H1 (cell line): ENCODE data around the gene ATP7A. TPM values are rescaled to one million over a fixed set of nuclear protein-coding genes. Genes with fewer than 3 reads are reported as not detected.

Experiments used
- CTCF ChIA-PET: fragments of 300-600 bp; sonication (Branson Sonifier 250); formaldehyde crosslinking; loops from one replicate; lab custom pipeline; 2021; ENCODE audit not compliant: partially characterized antibody; lab: Charles Lee
- POLR2A ChIA-PET: fragments of 300-600 bp; sonication (Branson Sonifier 250); formaldehyde crosslinking; loops from one replicate; lab custom pipeline; 2021; ENCODE audit warnings: inconsistent platforms; ENCODE audit not compliant: partially characterized antibody; lab: Charles Lee
- DNase-seq, 2 experiments: peaks; one replicate each; pipeline versions ENCODE4 v3.0.0 to v3.0.0-alpha.2; 2010 to 2022; ENCODE audit warnings: low spot score in 2 of 2, low read depth in 1 of 2, mixed read lengths in 1 of 2
- FAIRE-seq: peaks from 2 replicates; lab custom pipeline; 2011; peaks lifted over from hg19 to GRCh38; lab: Jason Lieb, UNC
- H2AFZ ChIP-seq: 2 replicates; pipeline ENCODE4 v1.8.1; 2012; ENCODE audit warnings: low read length, inconsistent platforms
- H2AK5ac ChIP-seq: 2 replicates; pipeline ENCODE4 v1.6.1; 2013; ENCODE audit warnings: low read depth, low read length
- H2BK120ac ChIP-seq: replicated peaks from 2 replicates; pipeline ENCODE3; 2013; ENCODE audit warnings: low read depth, low read length, inconsistent platforms
- H2BK12ac ChIP-seq: 2 replicates; pipeline ENCODE4 v1.6.1; 2013; ENCODE audit warnings: low read depth, low read length
- H2BK15ac ChIP-seq: 2 replicates; pipeline ENCODE4 v1.6.1; 2013; ENCODE audit warnings: low read length
- H2BK20ac ChIP-seq: 2 replicates; pipeline ENCODE4 v1.6.1; 2013; ENCODE audit warnings: low read length
- H2BK5ac ChIP-seq: 2 replicates; pipeline ENCODE4 v1.6.1; 2013; ENCODE audit warnings: low read depth, low read length
- H3K14ac ChIP-seq: 2 replicates; pipeline ENCODE4 v1.6.1; 2013; ENCODE audit warnings: inconsistent platforms; ENCODE audit not compliant: insufficient read length
- H3K18ac ChIP-seq: 2 replicates; pipeline ENCODE4 v1.6.1; 2013; ENCODE audit warnings: low read length; ENCODE audit errors: extremely low read depth
- H3K23ac ChIP-seq: 2 replicates; pipeline ENCODE4 v1.6.1; 2013; ENCODE audit warnings: inconsistent platforms; ENCODE audit not compliant: insufficient read length
- H3K23me2 ChIP-seq: 2 replicates; pipeline ENCODE4 v1.6.1; 2013; ENCODE audit warnings: low read depth, low read length
- H3K27ac ChIP-seq: 2 replicates; pipeline ENCODE4 v1.6.1; 2011; ENCODE audit warnings: low read depth, low read length, inconsistent platforms
- H3K27me3 ChIP-seq, 4 experiments: replicated peaks in 1 of 4; 1 replicate in 1 of 4; 2 replicates in 3 of 4; pipeline versions ENCODE4 v1.6.1 to v1.8.1; 2011 to 2013; ENCODE audit warnings: low read length in 3 of 4, mild to moderate bottlenecking in 3 of 4, inconsistent platforms in 2 of 4, mixed read lengths in 2 of 4, moderate library complexity in 1 of 4; ENCODE audit not compliant: control insufficient read depth in 3 of 4, insufficient read depth in 3 of 4; ENCODE audit errors: extremely low read depth in 1 of 4
- H3K36me3 ChIP-seq, 4 experiments: 2 replicates each; pipeline versions ENCODE4 v1.6.1 to v1.8.1; 2011 to 2013; ENCODE audit warnings: mild to moderate bottlenecking in 4 of 4, low read length in 3 of 4, moderate library complexity in 2 of 4, control low read depth in 1 of 4, inconsistent platforms in 1 of 4; ENCODE audit not compliant: insufficient read depth in 4 of 4, control insufficient read depth in 2 of 4
- H3K4ac ChIP-seq: replicated peaks from 2 replicates; pipeline ENCODE3; 2013; ENCODE audit warnings: low read length, low read depth, mixed read lengths, inconsistent platforms; ENCODE audit not compliant: insufficient read length
- H3K4me1 ChIP-seq, 4 experiments: replicated peaks in 1 of 4; 1 replicate in 1 of 4; 2 replicates in 3 of 4; pipeline versions ENCODE4 v1.6.1 to v1.8.1; 2011 to 2013; ENCODE audit warnings: low read length in 3 of 4, inconsistent platforms in 2 of 4, mixed read lengths in 1 of 4; ENCODE audit not compliant: insufficient read depth in 4 of 4, control insufficient read depth in 3 of 4
- H3K4me2 ChIP-seq, 2 experiments: 2 replicates each; pipeline versions ENCODE4 v1.6.1 to v1.8.1; 2011 to 2013; ENCODE audit warnings: low read depth in 2 of 2, low read length in 2 of 2, control low read depth in 1 of 2, inconsistent platforms in 1 of 2, mild to moderate bottlenecking in 1 of 2; ENCODE audit not compliant: insufficient read depth in 1 of 2
- H3K4me3 ChIP-seq, 4 experiments: fragments of 200-600, 300-600 bp in 1 of 4; sonication (generic), shearing (Covaris generic), sonication (Bioruptor Twin) in 1 of 4; 2 replicates each; pipeline versions ENCODE4 v1.5.1 to v1.8.1; 2011 to 2016; ENCODE audit warnings: low read length in 4 of 4, low read depth in 3 of 4, control low read depth in 2 of 4, inconsistent platforms in 2 of 4, mild to moderate bottlenecking in 2 of 4, mixed read lengths in 1 of 4, moderate library complexity in 1 of 4; ENCODE audit not compliant: insufficient read depth in 2 of 4; ENCODE audit errors: extremely low read depth in 1 of 4
- H3K56ac ChIP-seq: replicated peaks from 2 replicates; pipeline ENCODE3; 2013; ENCODE audit warnings: low read depth, mild to moderate bottlenecking, mixed read lengths, low read length, inconsistent platforms; ENCODE audit not compliant: insufficient read length
- H3K79me1 ChIP-seq: 2 replicates; pipeline ENCODE4 v1.6.1; 2013; ENCODE audit warnings: low read depth, low read length, control low read depth
- H3K79me2 ChIP-seq, 2 experiments: 2 replicates each; pipeline versions ENCODE4 v1.6.1 to v1.8.1; 2012 to 2013; ENCODE audit warnings: low read length in 2 of 2, mild to moderate bottlenecking in 2 of 2, inconsistent platforms in 1 of 2; ENCODE audit not compliant: insufficient read depth in 2 of 2, control insufficient read depth in 1 of 2
- H3K9ac ChIP-seq, 4 experiments: replicated peaks in 1 of 4; 1 replicate in 1 of 4; 2 replicates in 3 of 4; pipeline versions ENCODE4 v1.6.1 to v1.8.1; 2011 to 2013; ENCODE audit warnings: low read depth in 3 of 4, low read length in 3 of 4, control low read depth in 2 of 4, mild to moderate bottlenecking in 2 of 4, moderate library complexity in 2 of 4, inconsistent platforms in 1 of 4; ENCODE audit errors: extremely low read depth in 1 of 4
- H3K9me3 ChIP-seq, 2 experiments: 2 replicates each; pipeline versions ENCODE4 v1.6.1 to v1.8.1; 2012 to 2013; ENCODE audit warnings: mild to moderate bottlenecking in 2 of 2, moderate library complexity in 2 of 2, control low read depth in 1 of 2, inconsistent platforms in 1 of 2, low read depth in 1 of 2, low read length in 1 of 2, mixed read lengths in 1 of 2; ENCODE audit not compliant: insufficient read depth in 2 of 2
- H4K20me1 ChIP-seq, 2 experiments: replicated peaks in 1 of 2; 2 replicates each; pipeline versions ENCODE3 to v1.8.1; 2011 to 2013; ENCODE audit warnings: inconsistent platforms in 2 of 2, low read length in 2 of 2, mild to moderate bottlenecking in 1 of 2; ENCODE audit not compliant: insufficient read depth in 2 of 2, control insufficient read depth in 1 of 2
- H4K5ac ChIP-seq: 2 replicates; pipeline ENCODE4 v1.6.1; 2013; ENCODE audit warnings: low read length, low read depth, mixed read lengths, inconsistent platforms; ENCODE audit not compliant: insufficient read length
- H4K8ac ChIP-seq: 2 replicates; pipeline ENCODE4 v1.8.0; 2013; ENCODE audit warnings: mild to moderate bottlenecking, moderate library complexity, low read length, inconsistent platforms; ENCODE audit not compliant: insufficient read depth; ENCODE audit errors: extremely low read depth
- H4K91ac ChIP-seq: replicated peaks from 2 replicates; pipeline ENCODE3; 2013; ENCODE audit warnings: low read length, mixed read lengths, inconsistent platforms; ENCODE audit not compliant: insufficient read length
- KDM1A ChIP-seq: fragments of 200-600, 300-600 bp; sonication (generic); IDR thresholded peaks from 2 replicates; pipeline ENCODE4 v1.7.1; 2016; ENCODE audit warnings: mild to moderate bottlenecking, low read length, borderline replicate concordance
- polyA plus RNA-seq, 7 experiments: library from polyadenylated mRNA; depleted of rRNA in 3 of 7; stranded (reverse) in 5 of 7; unstranded in 2 of 7; fragments of >200 nt in 5 of 7; fragments of 200-250 nt in 2 of 7; gene quantifications; 1 replicate in 5 of 7; 2 replicates in 1 of 7; 4 replicates in 1 of 7; pipeline versions ENCODE4 v1.2.1 to v1.2.3, GENCODE V29; 2011 to 2013; ENCODE audit warnings: missing spikeins in 2 of 7, mixed read lengths in 2 of 7
- total RNA-seq: library from RNA; stranded (reverse); fragmentation: NEBNext Ultra II Directional; extraction: Animal tissue kit (Norgen Biotek cat#: 25700); gene quantifications from 2 replicates; pipeline ENCODE4 v1.2.1, GENCODE V29; 2021
- TF ChIP-seq, protein P1 (sequence below): fragments of 300-600 bp; sonication (generic); IDR thresholded peaks from 2 replicates; pipeline ENCODE4 v1.7.1; 2012; ENCODE audit warnings: low read length, moderate library complexity, mild to moderate bottlenecking, inconsistent platforms; ENCODE audit not compliant: insufficient replicate concordance

ATP7A gene
- total and polyA plus RNA-seq, 2 of the 8 experiments (the other 6 are each of a cell fraction or from before 2014, with no cell fraction given) = 0.73 to 2.8 TPM

DNA sequence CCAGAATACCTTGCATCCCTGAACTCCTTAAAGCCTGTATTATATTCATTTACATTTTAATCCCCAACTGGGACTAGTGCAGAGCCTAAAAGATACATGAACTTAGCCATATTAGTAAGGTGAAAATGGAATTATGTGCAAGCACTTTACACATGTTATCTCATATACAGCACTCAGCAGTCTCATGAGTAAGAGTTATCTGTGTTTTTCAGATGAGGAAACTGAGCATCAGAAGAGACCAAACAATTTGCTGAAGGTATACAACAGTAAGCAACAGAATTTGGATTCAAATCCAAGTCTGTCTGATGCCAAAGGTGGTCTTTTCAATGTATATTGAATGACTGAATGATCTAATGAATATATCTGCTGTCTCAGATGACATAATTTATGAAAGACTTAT lies 12.3 kb downstream of the ATP7A start:
- no peak overlapping the region for H2BK20ac ChIP-seq
- no peak overlapping the region for H2BK12ac ChIP-seq
- no peaks in the 10 kb centered on the region for H4K20me1 ChIP-seq
- no peak overlapping the region for H3K18ac ChIP-seq
- no peak overlapping the region for H3K14ac ChIP-seq
- no peak overlapping the region for H4K91ac ChIP-seq
- H3K23ac ChIP-seq = no peak overlapping the region
- no peak for FAIRE-seq
- H3K9me3 ChIP-seq = no peaks in the 10 kb centered on the region
- H3K9ac ChIP-seq = no peak overlapping the region
- H3K27ac ChIP-seq = no peak overlapping the region
- ChIA-PET POLR2A (no interaction called here), CTCF (no interaction called here)
- H2AK5ac ChIP-seq = no peak overlapping the region
- no peaks in the 10 kb centered on the region for H3K36me3 ChIP-seq
- H2BK5ac ChIP-seq = no peak overlapping the region
- no peaks in the 10 kb centered on the region for H3K4me1 ChIP-seq
- no peak overlapping the region for H2AFZ ChIP-seq
- H4K5ac ChIP-seq = no peak overlapping the region
- no peak overlapping the region for H3K4ac ChIP-seq
- H3K27me3 ChIP-seq = no peaks in the 10 kb centered on the region
- no peak overlapping the region for H3K4me2 ChIP-seq
- H3K79me1 ChIP-seq = no peaks in the 10 kb centered on the region
- DNase-seq = no peak
- no peak overlapping the region for H3K4me3 ChIP-seq
- H2BK15ac ChIP-seq = no peak overlapping the region
- H2BK120ac ChIP-seq = no peak overlapping the region
- H3K56ac ChIP-seq = no peak overlapping the region
- no peak overlapping the region for H4K8ac ChIP-seq
- no peaks in the 10 kb centered on the region for H3K23me2 ChIP-seq
- no peaks in the 10 kb centered on the region for H3K79me2 ChIP-seq
- TF ChIP-seq, protein P1, sequence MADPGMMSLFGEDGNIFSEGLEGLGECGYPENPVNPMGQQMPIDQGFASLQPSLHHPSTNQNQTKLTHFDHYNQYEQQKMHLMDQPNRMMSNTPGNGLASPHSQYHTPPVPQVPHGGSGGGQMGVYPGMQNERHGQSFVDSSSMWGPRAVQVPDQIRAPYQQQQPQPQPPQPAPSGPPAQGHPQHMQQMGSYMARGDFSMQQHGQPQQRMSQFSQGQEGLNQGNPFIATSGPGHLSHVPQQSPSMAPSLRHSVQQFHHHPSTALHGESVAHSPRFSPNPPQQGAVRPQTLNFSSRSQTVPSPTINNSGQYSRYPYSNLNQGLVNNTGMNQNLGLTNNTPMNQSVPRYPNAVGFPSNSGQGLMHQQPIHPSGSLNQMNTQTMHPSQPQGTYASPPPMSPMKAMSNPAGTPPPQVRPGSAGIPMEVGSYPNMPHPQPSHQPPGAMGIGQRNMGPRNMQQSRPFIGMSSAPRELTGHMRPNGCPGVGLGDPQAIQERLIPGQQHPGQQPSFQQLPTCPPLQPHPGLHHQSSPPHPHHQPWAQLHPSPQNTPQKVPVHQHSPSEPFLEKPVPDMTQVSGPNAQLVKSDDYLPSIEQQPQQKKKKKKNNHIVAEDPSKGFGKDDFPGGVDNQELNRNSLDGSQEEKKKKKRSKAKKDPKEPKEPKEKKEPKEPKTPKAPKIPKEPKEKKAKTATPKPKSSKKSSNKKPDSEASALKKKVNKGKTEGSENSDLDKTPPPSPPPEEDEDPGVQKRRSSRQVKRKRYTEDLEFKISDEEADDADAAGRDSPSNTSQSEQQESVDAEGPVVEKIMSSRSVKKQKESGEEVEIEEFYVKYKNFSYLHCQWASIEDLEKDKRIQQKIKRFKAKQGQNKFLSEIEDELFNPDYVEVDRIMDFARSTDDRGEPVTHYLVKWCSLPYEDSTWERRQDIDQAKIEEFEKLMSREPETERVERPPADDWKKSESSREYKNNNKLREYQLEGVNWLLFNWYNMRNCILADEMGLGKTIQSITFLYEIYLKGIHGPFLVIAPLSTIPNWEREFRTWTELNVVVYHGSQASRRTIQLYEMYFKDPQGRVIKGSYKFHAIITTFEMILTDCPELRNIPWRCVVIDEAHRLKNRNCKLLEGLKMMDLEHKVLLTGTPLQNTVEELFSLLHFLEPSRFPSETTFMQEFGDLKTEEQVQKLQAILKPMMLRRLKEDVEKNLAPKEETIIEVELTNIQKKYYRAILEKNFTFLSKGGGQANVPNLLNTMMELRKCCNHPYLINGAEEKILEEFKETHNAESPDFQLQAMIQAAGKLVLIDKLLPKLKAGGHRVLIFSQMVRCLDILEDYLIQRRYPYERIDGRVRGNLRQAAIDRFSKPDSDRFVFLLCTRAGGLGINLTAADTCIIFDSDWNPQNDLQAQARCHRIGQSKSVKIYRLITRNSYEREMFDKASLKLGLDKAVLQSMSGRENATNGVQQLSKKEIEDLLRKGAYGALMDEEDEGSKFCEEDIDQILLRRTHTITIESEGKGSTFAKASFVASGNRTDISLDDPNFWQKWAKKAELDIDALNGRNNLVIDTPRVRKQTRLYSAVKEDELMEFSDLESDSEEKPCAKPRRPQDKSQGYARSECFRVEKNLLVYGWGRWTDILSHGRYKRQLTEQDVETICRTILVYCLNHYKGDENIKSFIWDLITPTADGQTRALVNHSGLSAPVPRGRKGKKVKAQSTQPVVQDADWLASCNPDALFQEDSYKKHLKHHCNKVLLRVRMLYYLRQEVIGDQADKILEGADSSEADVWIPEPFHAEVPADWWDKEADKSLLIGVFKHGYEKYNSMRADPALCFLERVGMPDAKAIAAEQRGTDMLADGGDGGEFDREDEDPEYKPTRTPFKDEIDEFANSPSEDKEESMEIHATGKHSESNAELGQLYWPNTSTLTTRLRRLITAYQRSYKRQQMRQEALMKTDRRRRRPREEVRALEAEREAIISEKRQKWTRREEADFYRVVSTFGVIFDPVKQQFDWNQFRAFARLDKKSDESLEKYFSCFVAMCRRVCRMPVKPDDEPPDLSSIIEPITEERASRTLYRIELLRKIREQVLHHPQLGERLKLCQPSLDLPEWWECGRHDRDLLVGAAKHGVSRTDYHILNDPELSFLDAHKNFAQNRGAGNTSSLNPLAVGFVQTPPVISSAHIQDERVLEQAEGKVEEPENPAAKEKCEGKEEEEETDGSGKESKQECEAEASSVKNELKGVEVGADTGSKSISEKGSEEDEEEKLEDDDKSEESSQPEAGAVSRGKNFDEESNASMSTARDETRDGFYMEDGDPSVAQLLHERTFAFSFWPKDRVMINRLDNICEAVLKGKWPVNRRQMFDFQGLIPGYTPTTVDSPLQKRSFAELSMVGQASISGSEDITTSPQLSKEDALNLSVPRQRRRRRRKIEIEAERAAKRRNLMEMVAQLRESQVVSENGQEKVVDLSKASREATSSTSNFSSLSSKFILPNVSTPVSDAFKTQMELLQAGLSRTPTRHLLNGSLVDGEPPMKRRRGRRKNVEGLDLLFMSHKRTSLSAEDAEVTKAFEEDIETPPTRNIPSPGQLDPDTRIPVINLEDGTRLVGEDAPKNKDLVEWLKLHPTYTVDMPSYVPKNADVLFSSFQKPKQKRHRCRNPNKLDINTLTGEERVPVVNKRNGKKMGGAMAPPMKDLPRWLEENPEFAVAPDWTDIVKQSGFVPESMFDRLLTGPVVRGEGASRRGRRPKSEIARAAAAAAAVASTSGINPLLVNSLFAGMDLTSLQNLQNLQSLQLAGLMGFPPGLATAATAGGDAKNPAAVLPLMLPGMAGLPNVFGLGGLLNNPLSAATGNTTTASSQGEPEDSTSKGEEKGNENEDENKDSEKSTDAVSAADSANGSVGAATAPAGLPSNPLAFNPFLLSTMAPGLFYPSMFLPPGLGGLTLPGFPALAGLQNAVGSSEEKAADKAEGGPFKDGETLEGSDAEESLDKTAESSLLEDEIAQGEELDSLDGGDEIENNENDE = no peak
- TF ChIP-seq KDM1A = no peak
